Panc1 (cell line): ENCODE results near the gene ZNF830. TPM values are rescaled to one million over a fixed set of nuclear protein-coding genes. Genes with fewer than 3 reads are reported as not detected.

Experiments
- ATAC-seq: fragments of 200-7000 bp; cut with Tn5 transposase; 2 replicates; pipeline ENCODE4 v1.9.1; 2020; ENCODE audit warnings: mild to moderate bottlenecking, moderate library complexity
- BruUV-seq: library from RNA; stranded (reverse); fragments of 400-500 nt; replicated peaks from 2 replicates; lab custom pipeline; 2021; lab: Mats Ljungman, UMichigan
- CTCF ChIA-PET: fragments of 300-600 bp; sonication (Branson Sonifier 250); formaldehyde crosslinking; loops from one replicate; lab custom pipeline; 2022; ENCODE audit warnings: antibody characterized with exemption; lab: Charles Lee
- POLR2A ChIA-PET: fragments of 300-600 bp; sonication (Branson Sonifier 250); formaldehyde crosslinking; loops from one replicate; lab custom pipeline; 2022; ENCODE audit warnings: antibody characterized with exemption; lab: Charles Lee
- DNase-seq: peaks from one replicate; pipeline ENCODE4 v3.0.0-alpha.2; 2010; ENCODE audit warnings: low read depth, low spot score
- H3K27ac ChIP-seq: 2 replicates; pipeline ENCODE4 v1.5.1; 2011; ENCODE audit warnings: mild to moderate bottlenecking, low read length, inconsistent platforms
- H3K27me3 ChIP-seq: fragments of 200-500 bp; sonication (Bioruptor generic); 2 replicates; pipeline ENCODE4 v1.6.0; 2014; ENCODE audit warnings: low read length, inconsistent platforms; ENCODE audit not compliant: control insufficient read depth, insufficient read depth
- H3K36me3 ChIP-seq: fragments of 200-500 bp; sonication (Bioruptor generic); 2 replicates; pipeline ENCODE4 v1.5.1; 2014; ENCODE audit warnings: inconsistent platforms, mild to moderate bottlenecking, low read length, moderate library complexity; ENCODE audit not compliant: control insufficient read depth, insufficient read depth
- H3K4me1 ChIP-seq: 2 replicates; pipeline ENCODE4 v1.5.1; 2011; ENCODE audit warnings: inconsistent platforms, mild to moderate bottlenecking, low read length, moderate library complexity; ENCODE audit not compliant: control insufficient read depth, insufficient read depth
- H3K4me3 ChIP-seq, 2 experiments: 2 replicates each; pipeline ENCODE4 v1.5.1; 2011 to 2012; ENCODE audit warnings: low read depth in 2 of 2, low read length in 2 of 2, mild to moderate bottlenecking in 2 of 2, inconsistent platforms in 1 of 2, moderate library complexity in 1 of 2
- H3K9me3 ChIP-seq: fragments of 200-500 bp; sonication (Bioruptor generic); 2 replicates; pipeline ENCODE4 v1.5.1; 2014; ENCODE audit warnings: low read depth, mild to moderate bottlenecking, inconsistent platforms, low read length, moderate library complexity; ENCODE audit not compliant: control insufficient read depth, insufficient read depth
- CTCF ChIP-seq: fragments of 450-650 bp; IDR thresholded peaks from 2 replicates; pipeline ENCODE4 v1.5.1; 2017; ENCODE audit warnings: mild to moderate bottlenecking
- POLR2AphosphoS5 ChIP-seq: IDR thresholded peaks from 2 replicates; pipeline ENCODE4 v1.6.1; 2012; ENCODE audit warnings: mild to moderate bottlenecking, low read depth, low read length, moderate library complexity
- REST ChIP-seq, 2 experiments: IDR thresholded peaks; 2 replicates each; pipeline ENCODE4 v1.6.1; 2011 to 2012; ENCODE audit warnings: low read depth in 2 of 2, control low read depth in 1 of 2, low read length in 1 of 2, mild to moderate bottlenecking in 1 of 2, moderate library complexity in 1 of 2; ENCODE audit not compliant: insufficient read depth in 1 of 2
- SIN3A ChIP-seq: IDR thresholded peaks from 2 replicates; pipeline ENCODE4 v1.6.1; 2012; ENCODE audit warnings: low read depth, mild to moderate bottlenecking, low read length, moderate library complexity, borderline replicate concordance; ENCODE audit not compliant: insufficient read depth
- TCF7L2 ChIP-seq: IDR thresholded peaks from 2 replicates; pipeline ENCODE4 v1.6.1; 2011; ENCODE audit warnings: mild to moderate bottlenecking, low read depth, low read length, inconsistent platforms
- in situ Hi-C: cut with HindIII; loops from 2 replicates; pipeline ENCODE4 v1.10.0; 2016; ENCODE audit warnings: low sequenced_read_pairs, low pct_unique_long_range_greater_than_20kb
- intact Hi-C: fragments of 100-400 bp; cut with micrococcal nuclease; formaldehyde crosslinking; loops from one replicate; pipeline ENCODE4 v1.10.0; 2022; ENCODE audit not compliant: unreplicated experiment
- total RNA-seq: library from RNA; stranded (reverse); gene quantifications from one replicate; pipeline ENCODE4 v1.2.1, GENCODE V29; 2021; ENCODE audit not compliant: unreplicated experiment

Gene ZNF830
- total RNA-seq, 1 experiment from 2014 or later: 17.5 TPM

DNA sequence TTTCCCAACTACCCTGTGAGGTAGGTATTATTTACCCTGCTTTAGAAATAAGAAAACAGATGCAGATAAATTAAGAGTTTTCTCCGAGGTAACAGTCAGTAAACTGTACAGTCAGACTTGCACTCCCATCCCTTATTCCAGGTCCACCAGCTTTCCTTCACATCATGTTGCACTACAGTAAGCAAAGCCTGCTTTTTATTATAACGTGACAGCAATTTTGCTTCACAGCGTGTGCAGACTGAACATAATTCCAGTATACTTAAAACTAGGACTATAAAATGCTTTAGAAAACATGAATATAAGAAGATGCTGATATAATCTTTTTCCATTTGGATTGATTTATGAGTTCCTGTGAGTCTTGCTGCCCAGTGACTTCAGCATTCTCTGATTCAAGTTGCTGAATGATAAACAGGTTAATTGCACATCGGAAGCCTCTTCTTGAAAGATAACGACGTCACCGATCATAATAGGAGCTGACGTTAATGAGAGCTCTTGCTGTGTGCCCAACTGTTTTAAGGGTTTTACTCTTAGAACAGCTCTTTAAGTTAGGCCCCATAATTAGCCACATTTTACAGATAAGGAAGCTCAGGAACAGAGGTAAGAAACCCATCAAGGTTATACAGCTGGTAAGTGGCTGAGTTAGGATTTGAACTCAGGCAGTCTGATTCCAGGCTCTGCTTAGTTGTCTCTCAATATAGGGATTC lies 20.4 kb downstream of the ZNF830 start:
- BruUV-seq: TSS peak; percentile 80
- TF ChIP-seq TCF7L2 (no peak), POLR2AphosphoS5 (no peak), CTCF (no peak), REST (IDR thresholded peaks at IDR 0.05; ENCODE audit: insufficient read depth in 1 of 2, low read depth in 2 of 2, low read length in 1 of 2) (no peak), SIN3A (no peak)
- H3K36me3 ChIP-seq: no peaks in the 10 kb centered on the region; the same call in 1 of the 2 replicates
- POLR2A ChIA-PET: no interaction called here
- peak overlapping the region; percentile 97 for H3K27ac ChIP-seq
- in situ Hi-C loops: no loop called here
- ATAC-seq (no peak), DNase-seq (no peak)
- CTCF ChIA-PET: interaction anchor here (0.6 kb wide), 1 partner anchor 125 kb away, joined by 4 read pairs; no protein-coding TSS in a partner anchor
- H3K4me3 ChIP-seq: peak overlapping the region; percentile 66 to 79
- intact Hi-C loops: no loop called here
- H3K9me3 ChIP-seq: no peaks in the 10 kb centered on the region
- H3K4me1 ChIP-seq: peaks cover 15% of the 10 kb centered on the region
- H3K27me3 ChIP-seq: no peaks in the 10 kb centered on the region

- POLR2A ChIA-PET: no interaction called here
- Histone ChIP-seq H3K27me3 (no peaks in the 10 kb centered on the region), H3K9me3 (no peaks in the 10 kb centered on the region), H3K4me3 (no peak overlapping the region), H3K36me3 (peaks cover 8% of the 10 kb centered on the region), H3K4me1 (no peaks in the 10 kb centered on the region), H3K27ac (no peak overlapping the region)
- ATAC-seq (no peak), DNase-seq (no peak)
- CTCF ChIA-PET: no interaction called here
- intact Hi-C loops (no loop called here), in situ Hi-C loops (no loop called here)
- BruUV-seq: no TSS peak
- no peak for TF ChIP-seq CTCF
- no peak for TF ChIP-seq POLR2AphosphoS5
- no peak for TF ChIP-seq SIN3A
- no peak for TF ChIP-seq TCF7L2
- no peak for TF ChIP-seq REST (IDR thresholded peaks at IDR 0.05; ENCODE audit: insufficient read depth in 1 of 2, low read depth in 2 of 2, low read length in 1 of 2)
Observed at GRCh38 chr17:34987232-34987631, 25.9 kb downstream of the ZNF830 start.
